Measurements from ENCODE around the gene RAC2. TPM values are rescaled to one million over a fixed set of nuclear protein-coding genes. Genes with fewer than 3 reads are reported as not detected.

RAC2 gene
- total and polyA plus RNA-seq, 9 of the 15 experiments (the other 6 are each of a cell fraction or from before 2014, with no cell fraction given) = 22.7 to 103 (median 43.3) TPM

DNA sequence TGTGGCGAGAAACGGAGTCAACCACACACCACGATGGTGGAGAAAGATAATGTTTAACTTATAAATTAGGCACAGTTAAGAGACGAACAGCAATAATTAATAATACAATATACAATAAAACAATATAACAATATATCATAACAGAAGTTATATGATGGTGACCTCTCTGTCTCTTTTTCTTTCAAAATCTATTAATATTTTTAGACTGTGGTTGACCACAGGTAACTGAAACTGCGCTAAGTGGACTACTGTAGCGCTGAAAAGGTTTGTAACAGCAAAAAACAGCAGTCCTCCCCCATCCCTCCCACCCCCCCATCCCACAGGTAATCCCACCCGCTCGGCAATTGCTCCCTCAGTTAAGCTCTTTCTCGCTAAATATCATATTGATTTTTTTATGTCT lies 28.2 kb downstream of the RAC2 start:
- ChIA-PET POLR2A (interaction anchor here (0.7 to 1.5 kb wide), 3 partner anchors 10 to 15 kb away, joined by 3 to 5 read pairs (median 4); no protein-coding TSS in a partner anchor), CTCF (ENCODE audit: low intra/inter-chr PET ratio) (no interaction called here)
- intact Hi-C loops (cut with micrococcal nuclease) (no loop called here), in situ Hi-C loops (cut with MboI) (no loop called here)
- DNase-seq (ENCODE audit: extremely low read depth in 1 of 4, low spot score in 3 of 4) (no peak), FAIRE-seq (no peak), ATAC-seq (no peak)
- Histone ChIP-seq H3K36me3 (ENCODE audit: control insufficient read depth, insufficient read depth, low read length) (no peaks in the 10 kb centered on the region), H3K9me1 (ENCODE audit: control insufficient read depth, insufficient read depth, low read length) (no peaks in the 10 kb centered on the region), H3K9ac (ENCODE audit: insufficient read depth in 1 of 2, low read depth in 2 of 2, low read length in 2 of 2) (no peak overlapping the region), H3K4me3 (no peak overlapping the region), H3K27ac (ENCODE audit: extremely low read depth, low read depth, low read length) (no peak overlapping the region), H3K4me2 (ENCODE audit: insufficient read depth, low read length) (no peak overlapping the region), H3K4me1 (replicated peaks in 1 of 2; ENCODE audit: control insufficient read depth in 2 of 2, insufficient read depth in 2 of 2, low read length in 2 of 2) (peaks cover 0 to 14% of the 10 kb centered on the region in 2 experiments; a peak in 3 of 5 replicates), H3K27me3 (ENCODE audit: control insufficient read depth in 2 of 2, insufficient read depth in 2 of 2, low read length in 2 of 2) (peaks cover 0 to 12% of the 10 kb centered on the region in 2 experiments; a peak in 2 of 5 replicates), H4K20me1 (replicated peaks; ENCODE audit: control insufficient read depth, insufficient read depth, low read length) (no peaks in the 10 kb centered on the region), H3K9me3 (replicated peaks; ENCODE audit: control insufficient read depth, insufficient read depth, low read depth, low read length) (no peaks in the 10 kb centered on the region), H2AFZ (ENCODE audit: low read depth, low read length) (no peak overlapping the region), H3K79me2 (ENCODE audit: control insufficient read depth, insufficient read depth, low read length) (no peaks in the 10 kb centered on the region)
- WGBS (ENCODE audit: insufficient coverage, low coverage, missing lambda C conversion rate) = 30% methylated on average over 6 of the region's 9 CpGs
- TF ChIP-seq ILK (tag; IDR thresholded peaks at IDR 0.05; ENCODE audit: borderline replicate concordance, low read depth) = no peak
- TF ChIP-seq GABPB2 (CRISPR knock-in tag; conservative IDR thresholded peaks at IDR 0.05) = no peak
- TF ChIP-seq TAF1 (IDR thresholded peaks at IDR 0.05; ENCODE audit: control insufficient read depth, extremely low read depth, insufficient read depth, low read length, severe bottlenecking) = no peak
- no peak for TF ChIP-seq NFXL1 (CRISPR knock-in tag; IDR thresholded peaks at IDR 0.05)
- TF ChIP-seq POLR3G (IDR thresholded peaks at IDR 0.05; ENCODE audit: extremely low read depth, insufficient read length, insufficient replicate concordance) = no peak
- no peak for TF ChIP-seq HDAC8 (tag; IDR thresholded peaks at IDR 0.05)
- TF ChIP-seq ZNF280A (IDR thresholded peaks at IDR 0.05; ENCODE audit: low read depth, partially characterized antibody) = no peak
- TF ChIP-seq MCM7 (IDR thresholded peaks at IDR 0.05) = no peak
- TF ChIP-seq NFATC3 (IDR thresholded peaks at IDR 0.05) = no peak
- TF ChIP-seq ZBTB49 (CRISPR knock-in tag; IDR thresholded peaks at IDR 0.05; ENCODE audit: borderline replicate concordance) = no peak
- no peak for TF ChIP-seq HLTF (IDR thresholded peaks at IDR 0.05)
- TF ChIP-seq NCOA4 (IDR thresholded peaks at IDR 0.05; ENCODE audit: partially characterized antibody) = no peak
- no peak for TF ChIP-seq MTA2 (IDR thresholded peaks at IDR 0.05; ENCODE audit: low read depth)
- no TSS peak for BruUV-seq (replicated peaks)

All from K562 (cell line).